Measurements from ENCODE around the gene SLC9A8. TPM values are rescaled to one million over a fixed set of nuclear protein-coding genes. Genes with fewer than 3 reads are reported as not detected.

The SLC9A8 gene
- polyA plus RNA-seq, 1 donor from 2014 or later, result 6.7 TPM

GRCh38 chr20:49924247-49924646 is 111.6 kb downstream of the SLC9A8 start (continued):
- no peak for TF ChIP-seq MXI1 (conservative IDR thresholded peaks at IDR 0.05; ENCODE audit: poor library complexity, severe bottlenecking)

DNA sequence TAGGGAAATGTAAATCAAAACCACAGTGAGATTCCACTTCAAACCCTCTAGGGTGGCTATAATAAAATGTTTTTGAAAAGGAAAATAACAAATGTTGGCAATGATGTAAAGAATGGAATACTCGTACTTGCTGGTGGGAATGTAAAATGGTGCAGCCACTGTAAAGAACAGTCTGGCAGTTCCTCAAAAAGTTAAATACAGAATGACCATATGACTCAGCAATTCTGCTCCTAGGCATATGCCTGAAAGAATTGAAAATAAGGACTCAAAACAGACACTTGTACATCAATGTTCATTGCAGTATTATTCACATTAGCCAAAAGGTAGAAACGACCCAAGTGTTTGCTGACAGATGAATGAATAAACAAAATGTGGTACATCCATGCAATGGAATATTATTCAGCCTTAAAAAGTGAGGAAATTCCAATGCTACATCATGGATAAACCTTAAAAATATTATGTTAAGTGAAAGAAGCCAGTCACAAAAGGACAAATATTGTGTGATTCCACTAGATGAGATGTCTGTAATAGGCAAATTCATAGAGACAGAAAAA is 113.3 kb downstream of the SLC9A8 start:
- Histone ChIP-seq H3K9me3 (ENCODE audit: low read length) (no peaks in the 10 kb centered on the region), H3F3A (ENCODE audit: insufficient read depth, low read length, poor library complexity, severe bottlenecking) (no peaks in the 10 kb centered on the region), H3K9me2 (ENCODE audit: insufficient read depth, low read length) (no peaks in the 10 kb centered on the region), H3K27me3 (ENCODE audit: insufficient read depth, low read depth, low read length) (no peaks in the 10 kb centered on the region), H3K4me2 (ENCODE audit: low read length) (no peak overlapping the region), H3K79me2 (replicated peaks; ENCODE audit: insufficient read depth, low read length) (no peaks in the 10 kb centered on the region), H3K36me3 (ENCODE audit: insufficient read depth, low read length) (no peaks in the 10 kb centered on the region), H2AFZ (ENCODE audit: low read depth, low read length) (no peak overlapping the region), H3K4me3 (ENCODE audit: low read length) (no peak overlapping the region), H3K27ac (ENCODE audit: low read length) (no peak overlapping the region), H3K9ac (ENCODE audit: low read length) (no peak overlapping the region), H4K20me1 (ENCODE audit: insufficient read depth) (no peaks in the 10 kb centered on the region)
- TF ChIP-seq, protein P1, sequence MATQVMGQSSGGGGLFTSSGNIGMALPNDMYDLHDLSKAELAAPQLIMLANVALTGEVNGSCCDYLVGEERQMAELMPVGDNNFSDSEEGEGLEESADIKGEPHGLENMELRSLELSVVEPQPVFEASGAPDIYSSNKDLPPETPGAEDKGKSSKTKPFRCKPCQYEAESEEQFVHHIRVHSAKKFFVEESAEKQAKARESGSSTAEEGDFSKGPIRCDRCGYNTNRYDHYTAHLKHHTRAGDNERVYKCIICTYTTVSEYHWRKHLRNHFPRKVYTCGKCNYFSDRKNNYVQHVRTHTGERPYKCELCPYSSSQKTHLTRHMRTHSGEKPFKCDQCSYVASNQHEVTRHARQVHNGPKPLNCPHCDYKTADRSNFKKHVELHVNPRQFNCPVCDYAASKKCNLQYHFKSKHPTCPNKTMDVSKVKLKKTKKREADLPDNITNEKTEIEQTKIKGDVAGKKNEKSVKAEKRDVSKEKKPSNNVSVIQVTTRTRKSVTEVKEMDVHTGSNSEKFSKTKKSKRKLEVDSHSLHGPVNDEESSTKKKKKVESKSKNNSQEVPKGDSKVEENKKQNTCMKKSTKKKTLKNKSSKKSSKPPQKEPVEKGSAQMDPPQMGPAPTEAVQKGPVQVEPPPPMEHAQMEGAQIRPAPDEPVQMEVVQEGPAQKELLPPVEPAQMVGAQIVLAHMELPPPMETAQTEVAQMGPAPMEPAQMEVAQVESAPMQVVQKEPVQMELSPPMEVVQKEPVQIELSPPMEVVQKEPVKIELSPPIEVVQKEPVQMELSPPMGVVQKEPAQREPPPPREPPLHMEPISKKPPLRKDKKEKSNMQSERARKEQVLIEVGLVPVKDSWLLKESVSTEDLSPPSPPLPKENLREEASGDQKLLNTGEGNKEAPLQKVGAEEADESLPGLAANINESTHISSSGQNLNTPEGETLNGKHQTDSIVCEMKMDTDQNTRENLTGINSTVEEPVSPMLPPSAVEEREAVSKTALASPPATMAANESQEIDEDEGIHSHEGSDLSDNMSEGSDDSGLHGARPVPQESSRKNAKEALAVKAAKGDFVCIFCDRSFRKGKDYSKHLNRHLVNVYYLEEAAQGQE (IDR thresholded peaks at IDR 0.05; ENCODE audit: borderline replicate concordance), result no peak
- TF ChIP-seq POLR2AphosphoS5 (IDR thresholded peaks at IDR 0.05) (no peak), SMC3 (conservative IDR thresholded peaks at IDR 0.05; ENCODE audit: poor library complexity) (no peak), RAD21 (conservative IDR thresholded peaks at IDR 0.05) (no peak), TAF1 (IDR thresholded peaks at IDR 0.05; ENCODE audit: low read depth) (no peak), EP300 (conservative IDR thresholded peaks at IDR 0.05; ENCODE audit: poor library complexity, severe bottlenecking) (no peak), EZH2 (IDR thresholded peaks at IDR 0.05; ENCODE audit: borderline replicate concordance, insufficient read depth, low read length, poor library complexity, severe bottlenecking) (no peak), MXI1 (conservative IDR thresholded peaks at IDR 0.05; ENCODE audit: poor library complexity, severe bottlenecking) (no peak)
- TF ChIP-seq, protein P2, sequence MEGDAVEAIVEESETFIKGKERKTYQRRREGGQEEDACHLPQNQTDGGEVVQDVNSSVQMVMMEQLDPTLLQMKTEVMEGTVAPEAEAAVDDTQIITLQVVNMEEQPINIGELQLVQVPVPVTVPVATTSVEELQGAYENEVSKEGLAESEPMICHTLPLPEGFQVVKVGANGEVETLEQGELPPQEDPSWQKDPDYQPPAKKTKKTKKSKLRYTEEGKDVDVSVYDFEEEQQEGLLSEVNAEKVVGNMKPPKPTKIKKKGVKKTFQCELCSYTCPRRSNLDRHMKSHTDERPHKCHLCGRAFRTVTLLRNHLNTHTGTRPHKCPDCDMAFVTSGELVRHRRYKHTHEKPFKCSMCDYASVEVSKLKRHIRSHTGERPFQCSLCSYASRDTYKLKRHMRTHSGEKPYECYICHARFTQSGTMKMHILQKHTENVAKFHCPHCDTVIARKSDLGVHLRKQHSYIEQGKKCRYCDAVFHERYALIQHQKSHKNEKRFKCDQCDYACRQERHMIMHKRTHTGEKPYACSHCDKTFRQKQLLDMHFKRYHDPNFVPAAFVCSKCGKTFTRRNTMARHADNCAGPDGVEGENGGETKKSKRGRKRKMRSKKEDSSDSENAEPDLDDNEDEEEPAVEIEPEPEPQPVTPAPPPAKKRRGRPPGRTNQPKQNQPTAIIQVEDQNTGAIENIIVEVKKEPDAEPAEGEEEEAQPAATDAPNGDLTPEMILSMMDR (IDR thresholded peaks at IDR 0.05; ENCODE audit: poor library complexity, severe bottlenecking), result no peak

- Histone ChIP-seq H3K9me3 (ENCODE audit: low read length) (no peaks in the 10 kb centered on the region), H3K9me2 (ENCODE audit: insufficient read depth, low read length) (no peaks in the 10 kb centered on the region), H3K27me3 (ENCODE audit: insufficient read depth, low read depth, low read length) (no peaks in the 10 kb centered on the region), H3F3A (ENCODE audit: insufficient read depth, low read length, poor library complexity, severe bottlenecking) (no peaks in the 10 kb centered on the region), H3K27ac (ENCODE audit: low read length) (peak overlapping the region; percentile 65), H4K20me1 (ENCODE audit: insufficient read depth) (no peaks in the 10 kb centered on the region), H3K4me3 (ENCODE audit: low read length) (no peak overlapping the region), H3K9ac (ENCODE audit: low read length) (peak overlapping the region; percentile 4), H3K36me3 (ENCODE audit: insufficient read depth, low read length) (no peaks in the 10 kb centered on the region), H3K4me2 (ENCODE audit: low read length) (no peak overlapping the region), H2AFZ (ENCODE audit: low read depth, low read length) (peak overlapping the region; percentile 31), H3K79me2 (replicated peaks; ENCODE audit: insufficient read depth, low read length) (no peaks in the 10 kb centered on the region)
- peak; percentile 79 for TF ChIP-seq SMC3 (conservative IDR thresholded peaks at IDR 0.05; ENCODE audit: poor library complexity)
- TF ChIP-seq RAD21 (conservative IDR thresholded peaks at IDR 0.05), result peak; percentile 75
- TF ChIP-seq TAF1 (IDR thresholded peaks at IDR 0.05; ENCODE audit: low read depth), result no peak
- TF ChIP-seq EZH2 (IDR thresholded peaks at IDR 0.05; ENCODE audit: borderline replicate concordance, insufficient read depth, low read length, poor library complexity, severe bottlenecking), result no peak
- TF ChIP-seq POLR2AphosphoS5 (IDR thresholded peaks at IDR 0.05), result peak; percentile 26
- TF ChIP-seq, protein P2 (IDR thresholded peaks at IDR 0.05; ENCODE audit: poor library complexity, severe bottlenecking), result peak; percentile 91
- TF ChIP-seq, protein P1 (IDR thresholded peaks at IDR 0.05; ENCODE audit: borderline replicate concordance), result peak; percentile 51
- no peak for TF ChIP-seq EP300 (conservative IDR thresholded peaks at IDR 0.05; ENCODE audit: poor library complexity, severe bottlenecking)
- peak; percentile 14 for TF ChIP-seq MXI1 (conservative IDR thresholded peaks at IDR 0.05; ENCODE audit: poor library complexity, severe bottlenecking)
Observed at GRCh38 chr20:49928411-49929141, 115.9 kb downstream of the SLC9A8 start.

Data from neural cell (in vitro differentiated cells).